ENCODE results near the gene PCGF2.

GRCh38 chr17:38751808-38752307 lies 3.7 kb upstream of the PCGF2 start:
- TF ChIP-seq CTCF (IDR thresholded peaks at IDR 0.05; ENCODE audit: low read length), result no peak
- no peak for TF ChIP-seq EZH2 (optimal IDR thresholded peaks at IDR 0.05; ENCODE audit: low read depth, low read length)
- TF ChIP-seq EZH2phosphoT487 (IDR thresholded peaks at IDR 0.05; ENCODE audit: low read length), result no peak
